Omental fat pad (tissue), 4 donors: ENCODE data around the gene APLF. TPM values are rescaled to one million over a fixed set of nuclear protein-coding genes. Genes with fewer than 3 reads are reported as not detected.
A peak's percentile ranks its signal among the peaks of the same experiment; 100 is the strongest.

ENCODE experiments used
- ATAC-seq: fragments of 150-250 bp; one replicate; pipeline ENCODE4 v1.9.1; 2016; ENCODE audit warnings: mild to moderate bottlenecking, moderate library complexity; ENCODE audit not compliant: low FRiP score
- DNase-seq: peaks from one replicate; pipeline ENCODE4 v3.0.0-alpha.2; 2019; ENCODE audit warnings: low spot score
- total RNA-seq, 4 donors: library from RNA; depleted of rRNA; stranded (reverse); fragments of >200 nt; gene quantifications; one replicate each; pipeline ENCODE4 v1.1.0, GENCODE V29; 2016
- TF ChIP-seq, protein P1 (sequence below), 3 donors: fragments of 450-650 bp; IDR thresholded peaks; one replicate each; pipeline ENCODE4 v1.5.1; 2016 to 2017; ENCODE audit warnings: antibody characterized with exemption in 3 of 3, mild to moderate bottlenecking in 3 of 3, moderate library complexity in 2 of 3

APLF gene
- total RNA-seq, 4 donors from 2014 or later, result 6.0 to 12.3 (median 9.4) TPM

DNA sequence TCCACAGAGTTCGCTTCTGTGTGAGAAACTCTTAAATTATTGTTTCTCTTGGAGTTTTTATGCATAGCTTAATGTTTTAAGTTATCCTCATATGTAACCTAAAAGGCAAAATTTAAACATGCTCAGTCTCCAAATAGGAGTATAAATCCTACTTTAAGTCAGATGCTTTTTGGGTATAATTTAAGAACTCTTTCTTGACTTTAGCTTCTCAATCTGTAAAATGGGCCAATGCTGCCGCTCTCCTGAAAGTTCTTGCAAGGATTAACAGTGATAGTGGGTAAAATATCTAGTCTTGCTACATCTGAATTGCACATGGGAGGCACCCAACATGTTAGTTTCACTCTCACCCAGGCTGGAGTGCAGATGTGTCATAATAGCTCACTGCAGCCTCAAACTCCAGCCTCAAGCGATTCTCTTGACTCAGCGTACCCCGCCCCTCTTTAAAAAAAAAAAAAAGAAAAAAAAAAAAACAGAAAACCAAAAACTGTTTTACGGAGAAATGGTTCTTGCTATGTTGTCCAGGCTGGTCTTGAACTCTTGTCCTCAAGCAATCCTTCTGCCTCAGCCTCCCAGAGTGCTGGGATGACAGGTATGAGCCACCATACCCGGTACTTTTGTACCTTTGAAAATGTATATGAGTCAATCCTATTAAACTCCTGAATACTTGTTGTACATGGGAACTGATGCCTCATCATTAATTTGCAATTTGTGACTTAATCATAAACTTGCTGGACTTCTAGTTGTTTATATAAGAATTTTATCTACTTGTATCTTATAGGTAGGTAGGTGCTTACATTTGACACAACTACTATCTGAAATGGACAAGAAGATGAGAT is 2.1 kb upstream of the APLF start:
- ATAC-seq (no peak), DNase-seq (no peak)
- TF ChIP-seq, protein P1, sequence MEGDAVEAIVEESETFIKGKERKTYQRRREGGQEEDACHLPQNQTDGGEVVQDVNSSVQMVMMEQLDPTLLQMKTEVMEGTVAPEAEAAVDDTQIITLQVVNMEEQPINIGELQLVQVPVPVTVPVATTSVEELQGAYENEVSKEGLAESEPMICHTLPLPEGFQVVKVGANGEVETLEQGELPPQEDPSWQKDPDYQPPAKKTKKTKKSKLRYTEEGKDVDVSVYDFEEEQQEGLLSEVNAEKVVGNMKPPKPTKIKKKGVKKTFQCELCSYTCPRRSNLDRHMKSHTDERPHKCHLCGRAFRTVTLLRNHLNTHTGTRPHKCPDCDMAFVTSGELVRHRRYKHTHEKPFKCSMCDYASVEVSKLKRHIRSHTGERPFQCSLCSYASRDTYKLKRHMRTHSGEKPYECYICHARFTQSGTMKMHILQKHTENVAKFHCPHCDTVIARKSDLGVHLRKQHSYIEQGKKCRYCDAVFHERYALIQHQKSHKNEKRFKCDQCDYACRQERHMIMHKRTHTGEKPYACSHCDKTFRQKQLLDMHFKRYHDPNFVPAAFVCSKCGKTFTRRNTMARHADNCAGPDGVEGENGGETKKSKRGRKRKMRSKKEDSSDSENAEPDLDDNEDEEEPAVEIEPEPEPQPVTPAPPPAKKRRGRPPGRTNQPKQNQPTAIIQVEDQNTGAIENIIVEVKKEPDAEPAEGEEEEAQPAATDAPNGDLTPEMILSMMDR (IDR thresholded peaks at IDR 0.05), result no peak

DNA sequence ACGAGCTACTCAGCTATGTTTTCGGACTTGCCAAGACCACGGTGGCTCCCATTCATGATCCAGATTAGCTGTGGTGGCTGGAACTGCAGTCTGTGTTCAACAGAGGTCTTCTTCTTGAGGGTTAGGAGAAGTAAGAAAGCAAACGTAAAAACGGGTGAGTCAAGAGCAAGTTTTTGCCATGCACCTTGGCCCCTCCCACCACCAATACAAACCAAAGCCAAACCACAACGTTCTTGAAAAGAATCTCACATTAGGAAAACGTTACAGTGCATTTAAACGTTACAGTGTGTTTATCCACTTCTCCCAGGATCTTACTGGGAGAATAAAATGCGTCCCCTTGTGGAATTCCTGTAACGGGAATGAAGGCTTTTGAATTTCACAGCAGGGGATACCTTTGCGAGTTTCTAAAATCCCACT is 1.0 kb upstream of the APLF start:
- no peak for DNase-seq
- TF ChIP-seq, protein P1 (IDR thresholded peaks at IDR 0.05), result no peak
- no peak for ATAC-seq

- TF ChIP-seq, protein P1 (IDR thresholded peaks at IDR 0.05), result no peak
- ATAC-seq (peak; percentile 8), DNase-seq (no peak)
These were observed 658 bp upstream of the APLF start for GRCh38 chr2:68466778-68467076.

GRCh38 chr2:68468801-68469200 is 1.4 kb downstream of the APLF start:
- TF ChIP-seq, protein P1 (IDR thresholded peaks at IDR 0.05), result no peak
- no peak for DNase-seq
- no peak for ATAC-seq

- ATAC-seq (no peak), DNase-seq (no peak)
- TF ChIP-seq, protein P1 (IDR thresholded peaks at IDR 0.05), result no peak
These were observed 2.5 kb downstream of the APLF start for GRCh38 chr2:68469935-68470334.

DNA sequence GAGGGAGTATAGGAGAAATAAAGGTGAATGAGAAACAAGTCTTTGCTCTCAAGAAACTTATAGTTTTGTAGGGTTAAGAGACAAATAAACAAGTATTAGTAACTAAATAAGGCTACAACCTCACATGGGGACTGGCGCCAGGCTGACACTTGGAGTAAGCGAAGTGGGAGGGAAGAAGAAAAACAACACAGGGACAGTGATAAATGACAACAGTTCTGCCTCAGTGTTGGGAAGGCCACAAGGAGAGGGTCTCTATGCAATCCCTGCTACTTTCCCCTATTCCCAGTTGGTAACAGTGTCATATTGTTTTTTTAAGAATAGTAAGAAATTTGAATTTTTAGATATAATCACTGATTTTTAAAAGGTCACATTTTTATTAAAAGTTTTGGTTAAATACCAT is 4.0 kb downstream of the APLF start:
- TF ChIP-seq, protein P1 (IDR thresholded peaks at IDR 0.05), result no peak
- DNase-seq, result no peak
- ATAC-seq, result no peak

DNA sequence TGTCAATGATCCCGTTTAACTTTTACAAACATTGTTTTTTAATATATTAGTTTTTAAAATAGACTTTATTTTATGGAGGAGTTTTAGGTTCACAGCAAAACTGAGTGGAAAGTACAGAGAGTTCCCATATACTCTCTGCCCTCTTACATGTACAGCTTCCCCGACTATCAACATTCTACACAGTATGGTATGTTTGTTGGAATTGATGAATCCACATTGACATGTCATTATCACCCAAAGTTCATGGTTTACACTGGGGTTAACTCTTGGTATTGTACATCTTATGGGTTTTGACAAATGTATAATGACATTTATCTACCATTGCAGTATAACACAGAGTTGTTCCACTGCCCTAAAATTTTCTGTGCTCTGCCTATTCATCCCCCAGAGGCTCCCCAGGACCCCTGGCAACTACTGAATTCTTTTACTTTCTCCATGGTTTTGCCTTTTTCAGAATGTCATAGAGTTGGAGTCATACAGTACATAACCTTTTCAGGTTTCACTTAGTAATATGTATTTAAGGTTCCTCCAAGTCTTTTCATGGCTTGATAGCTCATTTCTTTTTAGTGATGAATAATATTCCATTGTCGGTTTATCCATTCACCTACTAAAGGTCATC is 5.5 kb downstream of the APLF start:
- ATAC-seq (no peak), DNase-seq (no peak)
- TF ChIP-seq, protein P1 (IDR thresholded peaks at IDR 0.05), result no peak
